HepG2 (cell line): Measurements from ENCODE around the gene SLC4A5. TPM values are rescaled to one million over a fixed set of nuclear protein-coding genes. Genes with fewer than 3 reads are reported as not detected.

Source experiments
- ATAC-seq: fragments of 200-7000 bp; cut with Tn5 transposase; 3 replicates; pipeline ENCODE4 v1.9.1; 2020; ENCODE audit warnings: mild to moderate bottlenecking, moderate library complexity
- BruUV-seq: library from RNA; stranded (reverse); fragments of 400-500 nt; replicated peaks from 2 replicates; lab custom pipeline; 2021; lab: Mats Ljungman, UMichigan
- CTCF ChIA-PET: fragments of 300-600 bp; formaldehyde crosslinking; extraction: SDS; loops from one replicate; lab custom pipeline; 2021; ENCODE audit warnings: low total read pairs, inconsistent platforms, low intra/inter-chr PET ratio; lab: Yijun Ruan, JAX
- POLR2A ChIA-PET: fragments of 350-600 bp; sonication (Branson Sonifier 250); formaldehyde crosslinking; loops from one replicate; lab custom pipeline; 2020; ENCODE audit warnings: antibody characterized with exemption, inconsistent platforms; lab: Yijun Ruan, JAX
- DNase-seq: peaks from one replicate; pipeline ENCODE4 v3.0.0-alpha.2; 2015; ENCODE audit warnings: low spot score
- FAIRE-seq: peaks from 3 replicates; lab custom pipeline; 2011; peaks lifted over from hg19 to GRCh38; lab: Jason Lieb, UNC
- H2AFZ ChIP-seq: one replicate; pipeline ENCODE4 v1.6.1; 2011; ENCODE audit warnings: low read length, inconsistent platforms
- H3K27ac ChIP-seq: fragments of 300-600 bp; 3 replicates; pipeline ENCODE4 v1.8.0; 2011; ENCODE audit warnings: mixed run types, mild to moderate bottlenecking, mixed read lengths, low read length, inconsistent platforms; ENCODE audit not compliant: insufficient read depth; ENCODE audit errors: extremely low read length
- H3K27me3 ChIP-seq, 2 experiments: fragments of 200-600 bp in 1 of 2; 2 replicates in 1 of 2; 3 replicates in 1 of 2; pipeline versions ENCODE4 v1.6.0 to v1.8.0; 2011; ENCODE audit warnings: low read length in 2 of 2, mild to moderate bottlenecking in 2 of 2, moderate library complexity in 2 of 2, inconsistent platforms in 1 of 2; ENCODE audit not compliant: insufficient read depth in 2 of 2, control insufficient read depth in 1 of 2
- H3K36me3 ChIP-seq, 2 experiments: fragments of 200-600 bp in 1 of 2; replicated peaks in 1 of 2; 2 replicates in 1 of 2; 3 replicates in 1 of 2; pipeline versions ENCODE4 v1.5.1 to v1.8.0; 2011; ENCODE audit warnings: low read length in 2 of 2, inconsistent platforms in 1 of 2; ENCODE audit not compliant: insufficient read depth in 2 of 2, control insufficient read depth in 1 of 2
- H3K4me1 ChIP-seq: 2 replicates; pipeline ENCODE4 v1.5.1; 2012; ENCODE audit warnings: low read length, inconsistent platforms; ENCODE audit not compliant: insufficient read depth
- H3K4me2 ChIP-seq: 2 replicates; pipeline ENCODE4 v1.6.0; 2011; ENCODE audit warnings: low read depth, low read length, inconsistent platforms
- H3K4me3 ChIP-seq, 3 experiments: fragments of 200-600 bp in 1 of 3; sonication (generic), shearing (Covaris generic) in 1 of 3; replicated peaks in 1 of 3; 2 replicates each; pipeline ENCODE4 v1.5.1; 2011 to 2016; ENCODE audit warnings: low read length in 3 of 3, inconsistent platforms in 2 of 3, low read depth in 2 of 3, mild to moderate bottlenecking in 2 of 3, control low read depth in 1 of 3, mixed read lengths in 1 of 3; ENCODE audit not compliant: insufficient read depth in 1 of 3
- H3K79me2 ChIP-seq: one replicate; pipeline ENCODE4 v1.6.1; 2011; ENCODE audit warnings: low read length, inconsistent platforms; ENCODE audit not compliant: insufficient read depth
- H3K9ac ChIP-seq: 2 replicates; pipeline ENCODE4 v1.6.0; 2011; ENCODE audit warnings: mild to moderate bottlenecking, low read depth, low read length, inconsistent platforms; ENCODE audit not compliant: insufficient read depth
- H3K9me3 ChIP-seq: 2 replicates; pipeline ENCODE4 v1.5.1; 2012; ENCODE audit warnings: mild to moderate bottlenecking, low read length
- H4K20me1 ChIP-seq: 2 replicates; pipeline ENCODE4 v1.6.0; 2011; ENCODE audit warnings: inconsistent platforms, mild to moderate bottlenecking, low read length, moderate library complexity; ENCODE audit not compliant: insufficient read depth
- NFRKB ChIP-seq: fragments of 450-650 bp; IDR thresholded peaks from 2 replicates; pipeline ENCODE4 v1.6.1; 2017
- SMAD9 ChIP-seq: sonication (generic); formaldehyde crosslinking; IDR thresholded peaks from 2 replicates; pipeline ENCODE4 v1.5.1; 2020; ENCODE audit warnings: mild to moderate bottlenecking, missing genetic modification reagents
- SMARCC2 ChIP-seq: fragments of 450-650 bp; IDR thresholded peaks from 2 replicates; pipeline ENCODE4 v1.6.1; 2017; ENCODE audit warnings: antibody characterized with exemption, mild to moderate bottlenecking
- SOX5 ChIP-seq: IDR thresholded peaks from 2 replicates; pipeline ENCODE4 v1.6.1; 2016; ENCODE audit warnings: borderline replicate concordance
- SOX6 ChIP-seq, 2 experiments: fragments of 450-650 bp in 1 of 2; sonication (generic) in 1 of 2; formaldehyde crosslinking in 1 of 2; IDR thresholded peaks; 2 replicates each; pipeline versions ENCODE4 v1.4.0 to v1.6.1; 2017 to 2020; ENCODE audit warnings: antibody characterized with exemption in 1 of 2, mild to moderate bottlenecking in 1 of 2, missing genetic modification reagents in 1 of 2
- XRCC5 ChIP-seq: fragments of 200-400 bp; formaldehyde crosslinking; optimal IDR thresholded peaks from 2 replicates; pipeline ENCODE3; 2017; ENCODE audit warnings: mild to moderate bottlenecking, low read length
- YEATS4 ChIP-seq: sonication (generic); formaldehyde crosslinking; IDR thresholded peaks from 2 replicates; pipeline ENCODE4 v1.4.0; 2020; ENCODE audit warnings: missing genetic modification reagents, borderline replicate concordance
- ZNF232 ChIP-seq: sonication (generic); formaldehyde crosslinking; IDR thresholded peaks from 2 replicates; pipeline ENCODE4 v1.4.0; 2020; ENCODE audit warnings: missing genetic modification reagents, borderline replicate concordance
- WGBS: methylation state at CpG from one replicate; pipeline ENCODE4 v1.1.6; 2017; ENCODE audit warnings: low lambda C conversion rate; 5-methylcytosine and 5-hydroxymethylcytosine counted together
- in situ Hi-C: cut with HindIII; loops from 2 replicates; pipeline ENCODE4 v1.10.0; 2017; ENCODE audit warnings: low pct_unique_long_range_greater_than_20kb; ENCODE audit not compliant: extremely low pct_ligation_motif_present
- intact Hi-C: fragments of 100-400 bp; cut with micrococcal nuclease; formaldehyde crosslinking; loops from one replicate; pipeline ENCODE4 v1.10.0; 2022; ENCODE audit not compliant: unreplicated experiment
- polyA plus RNA-seq, 8 experiments: library from polyadenylated mRNA; depleted of rRNA in 3 of 8; stranded (reverse) in 7 of 8; unstranded in 1 of 8; fragments of >200 nt; fragmentation: Illumina TruSeq in 4 of 8; extraction: Trizol in 4 of 8; gene quantifications; 2 replicates each; pipeline versions ENCODE4 v1.2.1 to v1.2.3, GENCODE V29; 2011 to 2016; ENCODE audit warnings: low read depth in 4 of 8, missing spikeins in 1 of 8, mixed read lengths in 1 of 8; ENCODE audit not compliant: insufficient read depth in 1 of 8
- total RNA-seq, 5 experiments: library from RNA; depleted of rRNA; stranded (reverse); fragments of >200 nt; fragmentation: Illumina TruSeq; extraction: Trizol; gene quantifications; 2 replicates each; pipeline ENCODE4 v1.2.3, GENCODE V29; 2016; ENCODE audit warnings: low read depth in 1 of 5
- TF ChIP-seq, protein P1 (sequence below): sonication (generic); formaldehyde crosslinking; IDR thresholded peaks from 2 replicates; pipeline ENCODE4 v1.4.0; 2020; ENCODE audit warnings: missing genetic modification reagents
- TF ChIP-seq, protein P2 (sequence below): sonication (generic); formaldehyde crosslinking; IDR thresholded peaks from 2 replicates; pipeline ENCODE4 v1.4.0; 2020; ENCODE audit warnings: missing genetic modification reagents, low read depth, mild to moderate bottlenecking, borderline replicate concordance
- TF ChIP-seq, protein P3 (sequence below): sonication (generic); formaldehyde crosslinking; IDR thresholded peaks from 2 replicates; pipeline ENCODE4 v1.5.0; 2020; ENCODE audit warnings: mild to moderate bottlenecking, missing genetic modification reagents, borderline replicate concordance

The SLC4A5 gene
- total and polyA plus RNA-seq, 2 of the 13 experiments (the other 11 are each of a cell fraction or from before 2014, with no cell fraction given) = 0.50 TPM; not detected in 1

DNA sequence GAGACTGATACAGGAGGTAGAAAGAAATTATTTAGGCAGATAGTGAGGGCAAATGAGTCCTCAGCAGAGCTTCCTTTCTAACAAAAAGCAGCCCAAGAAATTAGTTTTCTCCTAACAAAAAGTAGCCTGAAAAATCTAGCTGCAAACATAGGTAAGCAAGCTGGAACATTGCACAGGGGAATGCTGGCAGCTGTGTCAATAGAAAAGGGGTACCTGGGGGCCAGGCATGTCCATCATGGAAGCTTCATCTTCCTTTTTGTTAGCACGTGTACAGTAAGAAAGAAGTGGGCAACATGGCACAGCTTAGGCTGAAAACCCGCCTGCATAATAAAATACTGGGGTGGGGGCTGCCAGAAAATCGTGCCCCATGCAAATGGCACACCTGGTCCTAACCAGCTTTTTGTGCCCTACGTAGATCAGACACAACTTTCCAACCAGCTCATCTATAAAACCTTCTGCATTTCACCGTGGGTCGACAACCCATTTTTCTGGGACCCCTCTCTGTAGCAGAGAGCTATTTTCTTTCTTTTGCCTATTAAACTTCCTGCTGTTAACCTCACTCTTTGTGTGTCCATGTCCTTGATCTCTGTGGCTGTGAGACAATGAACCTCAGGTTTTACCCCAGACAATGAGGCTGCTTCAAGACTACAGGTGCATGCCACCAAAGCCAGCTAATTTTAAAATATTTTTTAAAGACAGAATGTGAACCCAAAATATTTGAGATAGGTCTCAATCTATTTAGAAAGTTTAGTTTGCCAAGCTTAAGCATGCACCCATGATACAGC, 151.4 kb downstream of the SLC4A5 start:
- no peak overlapping the region for H3K27ac ChIP-seq
- no peaks in the 10 kb centered on the region for H3K9me3 ChIP-seq
- H3K27me3 ChIP-seq = no peaks in the 10 kb centered on the region
- no peak overlapping the region for H2AFZ ChIP-seq
- FAIRE-seq (no peak), ATAC-seq (peak; percentile 53), DNase-seq (peak; percentile 35)
- H3K36me3 ChIP-seq = no peaks in the 10 kb centered on the region
- intact Hi-C loops (no loop called here), in situ Hi-C loops (no loop called here)
- no peaks in the 10 kb centered on the region for H3K79me2 ChIP-seq
- no TSS peak for BruUV-seq
- H3K4me1 ChIP-seq = peaks cover 54% of the 10 kb centered on the region
- H4K20me1 ChIP-seq = no peaks in the 10 kb centered on the region
- CTCF ChIA-PET = no interaction called here
- WGBS = 5% methylated on average over 6 of the region's 6 CpGs
- H3K4me2 ChIP-seq = peak overlapping the region; percentile 57
- no peak overlapping the region for H3K4me3 ChIP-seq
- POLR2A ChIA-PET = interaction anchor here (0.8 to 2.1 kb wide), 5 partner anchors 8 to 71 kb away, joined by 3 to 26 read pairs (median 8); partner anchors contain the start of gene MOB1A
- no peak overlapping the region for H3K9ac ChIP-seq
- TF ChIP-seq SOX6 (IDR thresholded peaks at IDR 0.05) = no peak
- TF ChIP-seq SOX6 (CRISPR knock-in tag; IDR thresholded peaks at IDR 0.05) = peak; percentile 55; the same call in 1 of the 2 replicates
- no peak for TF ChIP-seq SMAD9 (CRISPR knock-in tag)
- 0 out of 2 replicates have a peak, but pooled peaks have one; percentile 23 for TF ChIP-seq YEATS4 (CRISPR knock-in tag)
- peak; percentile 45; the same call in 1 of the 2 replicates for TF ChIP-seq SOX5 (CRISPR knock-in tag)
- TF ChIP-seq, protein P1, sequence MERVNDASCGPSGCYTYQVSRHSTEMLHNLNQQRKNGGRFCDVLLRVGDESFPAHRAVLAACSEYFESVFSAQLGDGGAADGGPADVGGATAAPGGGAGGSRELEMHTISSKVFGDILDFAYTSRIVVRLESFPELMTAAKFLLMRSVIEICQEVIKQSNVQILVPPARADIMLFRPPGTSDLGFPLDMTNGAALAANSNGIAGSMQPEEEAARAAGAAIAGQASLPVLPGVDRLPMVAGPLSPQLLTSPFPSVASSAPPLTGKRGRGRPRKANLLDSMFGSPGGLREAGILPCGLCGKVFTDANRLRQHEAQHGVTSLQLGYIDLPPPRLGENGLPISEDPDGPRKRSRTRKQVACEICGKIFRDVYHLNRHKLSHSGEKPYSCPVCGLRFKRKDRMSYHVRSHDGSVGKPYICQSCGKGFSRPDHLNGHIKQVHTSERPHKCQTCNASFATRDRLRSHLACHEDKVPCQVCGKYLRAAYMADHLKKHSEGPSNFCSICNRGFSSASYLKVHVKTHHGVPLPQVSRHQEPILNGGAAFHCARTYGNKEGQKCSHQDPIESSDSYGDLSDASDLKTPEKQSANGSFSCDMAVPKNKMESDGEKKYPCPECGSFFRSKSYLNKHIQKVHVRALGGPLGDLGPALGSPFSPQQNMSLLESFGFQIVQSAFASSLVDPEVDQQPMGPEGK (CRISPR knock-in tag) = peak; percentile 23; the same call in 1 of the 2 replicates
- TF ChIP-seq XRCC5 = no peak
- no peak for TF ChIP-seq ZNF232
- no peak for TF ChIP-seq NFRKB
- TF ChIP-seq, protein P2, sequence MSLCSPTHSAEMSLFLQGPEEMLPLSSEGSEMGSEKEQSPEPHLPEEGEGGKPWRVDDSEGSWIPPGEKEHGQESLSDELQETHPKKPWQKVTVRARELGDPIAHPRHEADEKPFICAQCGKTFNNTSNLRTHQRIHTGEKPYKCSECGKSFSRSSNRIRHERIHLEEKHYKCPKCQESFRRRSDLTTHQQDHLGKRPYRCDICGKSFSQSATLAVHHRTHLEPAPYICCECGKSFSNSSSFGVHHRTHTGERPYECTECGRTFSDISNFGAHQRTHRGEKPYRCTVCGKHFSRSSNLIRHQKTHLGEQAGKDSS = no peak
- TF ChIP-seq, protein P3, sequence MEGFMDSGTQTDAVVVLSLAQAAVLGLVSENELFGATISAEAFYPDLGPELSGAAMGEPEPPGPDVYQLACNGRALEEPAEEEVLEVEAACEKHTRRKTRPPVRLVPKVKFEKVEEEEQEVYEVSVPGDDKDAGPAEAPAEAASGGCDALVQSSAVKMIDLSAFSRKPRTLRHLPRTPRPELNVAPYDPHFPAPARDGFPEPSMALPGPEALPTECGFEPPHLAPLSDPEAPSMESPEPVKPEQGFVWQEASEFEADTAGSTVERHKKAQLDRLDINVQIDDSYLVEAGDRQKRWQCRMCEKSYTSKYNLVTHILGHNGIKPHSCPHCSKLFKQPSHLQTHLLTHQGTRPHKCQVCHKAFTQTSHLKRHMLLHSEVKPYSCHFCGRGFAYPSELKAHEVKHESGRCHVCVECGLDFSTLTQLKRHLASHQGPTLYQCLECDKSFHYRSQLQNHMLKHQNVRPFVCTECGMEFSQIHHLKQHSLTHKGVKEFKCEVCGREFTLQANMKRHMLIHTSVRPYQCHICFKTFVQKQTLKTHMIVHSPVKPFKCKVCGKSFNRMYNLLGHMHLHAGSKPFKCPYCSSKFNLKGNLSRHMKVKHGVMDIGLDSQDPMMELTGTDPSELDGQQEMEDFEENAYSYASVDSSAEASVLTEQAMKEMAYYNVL (CRISPR knock-in tag) = no peak
- no peak for TF ChIP-seq SMARCC2
